ENCODE data around the gene COMMD8.

The COMMD8 gene

GRCh38 chr4:47483745-47484144 lies 20.2 kb upstream of the COMMD8 start:
- no peaks in the 10 kb centered on the region for H3K36me3 ChIP-seq (ENCODE audit: insufficient read depth, low read length)
- H3K27ac ChIP-seq: no peak overlapping the region
- no peak for TF ChIP-seq EZH2 (IDR thresholded peaks at IDR 0.05)
- TF ChIP-seq POLR2AphosphoS5 (IDR thresholded peaks at IDR 0.05; ENCODE audit: borderline replicate concordance, low read depth, low read length): no peak
- no peak for TF ChIP-seq FOXP2 (optimal IDR thresholded peaks at IDR 0.05; ENCODE audit: control extremely low read depth, extremely low read length, insufficient read depth)
- DNase-seq (ENCODE audit: low read depth, low spot score): no peak
- H3K9me3 ChIP-seq (ENCODE audit: low read depth, low read length): no peaks in the 10 kb centered on the region; the same call in 1 of the 2 replicates
- H3K4me3 ChIP-seq: no peak overlapping the region
- H3K9ac ChIP-seq (ENCODE audit: insufficient read length): no peak overlapping the region

- Histone ChIP-seq H3K36me3 (ENCODE audit: insufficient read depth, low read length) (no peaks in the 10 kb centered on the region), H3K27ac (no peak overlapping the region), H3K4me3 (no peak overlapping the region), H3K9ac (ENCODE audit: insufficient read length) (no peak overlapping the region), H3K9me3 (ENCODE audit: low read depth, low read length) (no peaks in the 10 kb centered on the region)
- no peak for DNase-seq (ENCODE audit: low read depth, low spot score)
- TF ChIP-seq EZH2 (IDR thresholded peaks at IDR 0.05): no peak
- no peak for TF ChIP-seq FOXP2 (optimal IDR thresholded peaks at IDR 0.05; ENCODE audit: control extremely low read depth, extremely low read length, insufficient read depth)
- TF ChIP-seq POLR2AphosphoS5 (IDR thresholded peaks at IDR 0.05; ENCODE audit: borderline replicate concordance, low read depth, low read length): no peak
Observed at GRCh38 chr4:47482326-47482725, 18.8 kb upstream of the COMMD8 start.

- no peaks in the 10 kb centered on the region for H3K36me3 ChIP-seq (ENCODE audit: insufficient read depth, low read length)
- no peaks in the 10 kb centered on the region for H3K9me3 ChIP-seq (ENCODE audit: low read depth, low read length)
- no peak for DNase-seq (ENCODE audit: low read depth, low spot score)
- H3K4me3 ChIP-seq: no peak overlapping the region
- H3K27ac ChIP-seq: no peak overlapping the region
- no peak overlapping the region for H3K9ac ChIP-seq (ENCODE audit: insufficient read length)
- no peak for TF ChIP-seq POLR2AphosphoS5 (IDR thresholded peaks at IDR 0.05; ENCODE audit: borderline replicate concordance, low read depth, low read length)
- TF ChIP-seq FOXP2 (optimal IDR thresholded peaks at IDR 0.05; ENCODE audit: control extremely low read depth, extremely low read length, insufficient read depth): no peak
Observed at GRCh38 chr4:47478804-47479203, 15.3 kb upstream of the COMMD8 start.

GRCh38 chr4:47475411-47475810 lies 11.9 kb upstream of the COMMD8 start:
- DNase-seq (ENCODE audit: low read depth, low spot score): no peak
- Histone ChIP-seq H3K27ac (no peak overlapping the region), H3K4me3 (no peak overlapping the region), H3K36me3 (ENCODE audit: insufficient read depth, low read length) (no peaks in the 10 kb centered on the region), H3K9me3 (ENCODE audit: low read depth, low read length) (no peaks in the 10 kb centered on the region), H3K9ac (ENCODE audit: insufficient read length) (no peak overlapping the region)
- TF ChIP-seq EZH2 (IDR thresholded peaks at IDR 0.05) (no peak), POLR2AphosphoS5 (IDR thresholded peaks at IDR 0.05; ENCODE audit: borderline replicate concordance, low read depth, low read length) (no peak), FOXP2 (optimal IDR thresholded peaks at IDR 0.05; ENCODE audit: control extremely low read depth, extremely low read length, insufficient read depth) (no peak)

- no peaks in the 10 kb centered on the region for H3K9me3 ChIP-seq (ENCODE audit: low read depth, low read length)
- no peak overlapping the region for H3K4me3 ChIP-seq
- no peak for DNase-seq (ENCODE audit: low read depth, low spot score)
- no peak overlapping the region for H3K27ac ChIP-seq
- H3K36me3 ChIP-seq (ENCODE audit: insufficient read depth, low read length): no peaks in the 10 kb centered on the region
- H3K9ac ChIP-seq (ENCODE audit: insufficient read length): no peak overlapping the region
- no peak for TF ChIP-seq POLR2AphosphoS5 (IDR thresholded peaks at IDR 0.05; ENCODE audit: borderline replicate concordance, low read depth, low read length)
- TF ChIP-seq EZH2 (IDR thresholded peaks at IDR 0.05): no peak
- TF ChIP-seq FOXP2 (optimal IDR thresholded peaks at IDR 0.05; ENCODE audit: control extremely low read depth, extremely low read length, insufficient read depth): no peak
Observed at GRCh38 chr4:47474799-47475198, 11.3 kb upstream of the COMMD8 start.

GRCh38 chr4:47473141-47473750 lies 9.7 kb upstream of the COMMD8 start:
- H3K9me3 ChIP-seq (ENCODE audit: low read depth, low read length): no peaks in the 10 kb centered on the region
- DNase-seq (ENCODE audit: low read depth, low spot score): no peak
- H3K4me3 ChIP-seq: no peak overlapping the region
- no peak overlapping the region for H3K27ac ChIP-seq
- TF ChIP-seq FOXP2 (optimal IDR thresholded peaks at IDR 0.05; ENCODE audit: control extremely low read depth, extremely low read length, insufficient read depth) (no peak), EZH2 (IDR thresholded peaks at IDR 0.05) (no peak), POLR2AphosphoS5 (IDR thresholded peaks at IDR 0.05; ENCODE audit: borderline replicate concordance, low read depth, low read length) (no peak)
- H3K36me3 ChIP-seq (ENCODE audit: insufficient read depth, low read length): no peaks in the 10 kb centered on the region
- no peak overlapping the region for H3K9ac ChIP-seq (ENCODE audit: insufficient read length)

- Histone ChIP-seq H3K4me3 (no peak overlapping the region), H3K36me3 (ENCODE audit: insufficient read depth, low read length) (no peaks in the 10 kb centered on the region), H3K9ac (ENCODE audit: insufficient read length) (no peak overlapping the region), H3K9me3 (ENCODE audit: low read depth, low read length) (no peaks in the 10 kb centered on the region), H3K27ac (no peak overlapping the region)
- no peak for DNase-seq (ENCODE audit: low read depth, low spot score)
- TF ChIP-seq POLR2AphosphoS5 (IDR thresholded peaks at IDR 0.05; ENCODE audit: borderline replicate concordance, low read depth, low read length): no peak
- no peak for TF ChIP-seq EZH2 (IDR thresholded peaks at IDR 0.05)
- TF ChIP-seq FOXP2 (optimal IDR thresholded peaks at IDR 0.05; ENCODE audit: control extremely low read depth, extremely low read length, insufficient read depth): no peak
Observed at GRCh38 chr4:47471591-47471990, 8.1 kb upstream of the COMMD8 start.

- no peaks in the 10 kb centered on the region for H3K36me3 ChIP-seq (ENCODE audit: insufficient read depth, low read length)
- DNase-seq (ENCODE audit: low read depth, low spot score): no peak
- H3K9me3 ChIP-seq (ENCODE audit: low read depth, low read length): no peaks in the 10 kb centered on the region
- H3K27ac ChIP-seq: no peak overlapping the region
- no peak overlapping the region for H3K9ac ChIP-seq (ENCODE audit: insufficient read length)
- TF ChIP-seq FOXP2 (optimal IDR thresholded peaks at IDR 0.05; ENCODE audit: control extremely low read depth, extremely low read length, insufficient read depth) (no peak), POLR2AphosphoS5 (IDR thresholded peaks at IDR 0.05; ENCODE audit: borderline replicate concordance, low read depth, low read length) (no peak)
- H3K4me3 ChIP-seq: no peak overlapping the region
Observed at GRCh38 chr4:47471064-47471463, 7.6 kb upstream of the COMMD8 start.

GRCh38 chr4:47469951-47470350 lies 6.4 kb upstream of the COMMD8 start:
- Histone ChIP-seq H3K36me3 (ENCODE audit: insufficient read depth, low read length) (no peaks in the 10 kb centered on the region), H3K27ac (no peak overlapping the region), H3K9me3 (ENCODE audit: low read depth, low read length) (no peaks in the 10 kb centered on the region), H3K4me3 (no peak overlapping the region), H3K9ac (ENCODE audit: insufficient read length) (no peak overlapping the region)
- no peak for DNase-seq (ENCODE audit: low read depth, low spot score)
- TF ChIP-seq FOXP2 (optimal IDR thresholded peaks at IDR 0.05; ENCODE audit: control extremely low read depth, extremely low read length, insufficient read depth) (no peak), POLR2AphosphoS5 (IDR thresholded peaks at IDR 0.05; ENCODE audit: borderline replicate concordance, low read depth, low read length) (no peak), EZH2 (IDR thresholded peaks at IDR 0.05) (no peak)

All from SK-N-MC (cell line).